Erythroblast (primary cell): ENCODE results near the gene MTAP.

Experiments
- DNase-seq, 2 experiments: peaks; one replicate each; lab custom pipeline; 2025; lab: John Stamatoyannopoulos, UW
- GATA1 ChIP-seq: IDR thresholded peaks from 2 replicates; pipeline ENCODE4 v1.6.1; 2011; ENCODE audit warnings: low read depth, mild to moderate bottlenecking, control low read depth, low read length, moderate library complexity
- POLR2A ChIP-seq: IDR thresholded peaks from 2 replicates; pipeline ENCODE4 v1.6.1; 2011; ENCODE audit warnings: mild to moderate bottlenecking, low read length

The MTAP gene

GRCh38 chr9:21985964-21986667 lies 183.7 kb downstream of the MTAP start:
- TF ChIP-seq POLR2A, result no peak
- no peak for TF ChIP-seq GATA1
- no peak for DNase-seq
